SJSA1 (cell line): Measurements from ENCODE around the gene GHITM. TPM values are rescaled to one million over a fixed set of nuclear protein-coding genes. Genes with fewer than 3 reads are reported as not detected.

Experiments
- total RNA-seq: library from RNA; depleted of rRNA; stranded (reverse); fragments of >200 nt; shearing (Covaris generic); gene quantifications from 2 replicates; pipeline ENCODE4 v1.2.3, GENCODE V29; 2014; rRNA removed

Gene GHITM
- total RNA-seq, 1 experiment from 2014 or later, result 221 TPM

Other genes starting within 250 kb of the GHITM start
- gene GPR15LG, start 34.3 kb downstream of the GHITM start, total RNA-seq, result not detected in 2 replicates
- 0.03 TPM in 1 of 2 replicates, not detected in the other for gene CDHR1, start 55.0 kb downstream of the GHITM start, total RNA-seq
- not detected in 2 replicates for gene LRIT2, start 86.0 kb downstream of the GHITM start, total RNA-seq
- not detected in 2 replicates for gene LRIT1, start 102.0 kb downstream of the GHITM start, total RNA-seq
- not detected in 2 replicates for gene RGR, start 105.5 kb downstream of the GHITM start, total RNA-seq
- gene CCSER2, start 189.1 kb downstream of the GHITM start, total RNA-seq, result 32.3 and 45.0 TPM in 2 replicates